GM21447 (cell line): ENCODE data around the gene PPL.
A peak's percentile ranks its signal among the peaks of the same experiment; 100 is the strongest.

ENCODE experiments used
- ATAC-seq: cut with Tn5 transposase; IDR thresholded peaks from one replicate; pipeline ENCODE4 v1.9.1; 2021; ENCODE audit not compliant: unreplicated experiment

The PPL gene

GRCh38 chr16:4868535-4868934, 68.4 kb downstream of the PPL start:
- ATAC-seq = no peak

GRCh38 chr16:4868026-4868425, 68.9 kb downstream of the PPL start:
- no peak for ATAC-seq

- no peak for ATAC-seq
Observed at GRCh38 chr16:4866586-4866985, 70.4 kb downstream of the PPL start.

- no peak for ATAC-seq
Observed at GRCh38 chr16:4865231-4865860, 71.6 kb downstream of the PPL start.

GRCh38 chr16:4864728-4865127, 72.2 kb downstream of the PPL start:
- ATAC-seq = no peak

- no peak for ATAC-seq
Observed at GRCh38 chr16:4862639-4863038, 74.3 kb downstream of the PPL start.

- no peak for ATAC-seq
Observed at GRCh38 chr16:4860727-4861342, 76.1 kb downstream of the PPL start.

GRCh38 chr16:4859900-4860255, 77.1 kb downstream of the PPL start:
- no peak for ATAC-seq

- no peak for ATAC-seq
Observed at GRCh38 chr16:4859190-4859899, 77.6 kb downstream of the PPL start.

- ATAC-seq = no peak
Observed at GRCh38 chr16:4855804-4856203, 81.1 kb downstream of the PPL start.

- no peak for ATAC-seq
Observed at GRCh38 chr16:4855371-4855770, 81.6 kb downstream of the PPL start.

- no peak for ATAC-seq
Observed at GRCh38 chr16:4852221-4852872, 84.6 kb downstream of the PPL start.

GRCh38 chr16:4850211-4850610, 86.7 kb downstream of the PPL start:
- ATAC-seq = no peak

- peak; percentile 21 for ATAC-seq
Observed at GRCh38 chr16:4847774-4848587, 89.0 kb downstream of the PPL start.

- peak; percentile 82 for ATAC-seq
Observed at GRCh38 chr16:4846901-4847773, 89.8 kb downstream of the PPL start, which contains the start of the genes GLYR1 and UBN1. Gene GLYR1, minus strand, starts transcription at chr16:4847288. Its CDS starts 23 bp downstream, at chr16:4847265. Gene UBN1, plus strand, starts transcription at chr16:4847481. Its CDS starts 5,437 bp downstream, at chr16:4852918.

- ATAC-seq = peak; percentile 27
Observed at GRCh38 chr16:4846503-4846900, 90.4 kb downstream of the PPL start.

GRCh38 chr16:4840984-4841383, 96.0 kb downstream of the PPL start:
- ATAC-seq = no peak

- ATAC-seq = no peak
Observed at GRCh38 chr16:4839942-4840341, 97.0 kb downstream of the PPL start.

GRCh38 chr16:4837733-4838501, 99.0 kb downstream of the PPL start:
- ATAC-seq = no peak
